GM12872 (cell line): ENCODE results near the gene FLNA.

Experiments used
- TF ChIP-seq, protein P1 (sequence below): IDR thresholded peaks from 3 replicates; pipeline ENCODE4 v1.5.1; 2011; ENCODE audit warnings: low read depth, mild to moderate bottlenecking, low read length, moderate library complexity; ENCODE audit not compliant: insufficient read depth

FLNA gene, protein sequence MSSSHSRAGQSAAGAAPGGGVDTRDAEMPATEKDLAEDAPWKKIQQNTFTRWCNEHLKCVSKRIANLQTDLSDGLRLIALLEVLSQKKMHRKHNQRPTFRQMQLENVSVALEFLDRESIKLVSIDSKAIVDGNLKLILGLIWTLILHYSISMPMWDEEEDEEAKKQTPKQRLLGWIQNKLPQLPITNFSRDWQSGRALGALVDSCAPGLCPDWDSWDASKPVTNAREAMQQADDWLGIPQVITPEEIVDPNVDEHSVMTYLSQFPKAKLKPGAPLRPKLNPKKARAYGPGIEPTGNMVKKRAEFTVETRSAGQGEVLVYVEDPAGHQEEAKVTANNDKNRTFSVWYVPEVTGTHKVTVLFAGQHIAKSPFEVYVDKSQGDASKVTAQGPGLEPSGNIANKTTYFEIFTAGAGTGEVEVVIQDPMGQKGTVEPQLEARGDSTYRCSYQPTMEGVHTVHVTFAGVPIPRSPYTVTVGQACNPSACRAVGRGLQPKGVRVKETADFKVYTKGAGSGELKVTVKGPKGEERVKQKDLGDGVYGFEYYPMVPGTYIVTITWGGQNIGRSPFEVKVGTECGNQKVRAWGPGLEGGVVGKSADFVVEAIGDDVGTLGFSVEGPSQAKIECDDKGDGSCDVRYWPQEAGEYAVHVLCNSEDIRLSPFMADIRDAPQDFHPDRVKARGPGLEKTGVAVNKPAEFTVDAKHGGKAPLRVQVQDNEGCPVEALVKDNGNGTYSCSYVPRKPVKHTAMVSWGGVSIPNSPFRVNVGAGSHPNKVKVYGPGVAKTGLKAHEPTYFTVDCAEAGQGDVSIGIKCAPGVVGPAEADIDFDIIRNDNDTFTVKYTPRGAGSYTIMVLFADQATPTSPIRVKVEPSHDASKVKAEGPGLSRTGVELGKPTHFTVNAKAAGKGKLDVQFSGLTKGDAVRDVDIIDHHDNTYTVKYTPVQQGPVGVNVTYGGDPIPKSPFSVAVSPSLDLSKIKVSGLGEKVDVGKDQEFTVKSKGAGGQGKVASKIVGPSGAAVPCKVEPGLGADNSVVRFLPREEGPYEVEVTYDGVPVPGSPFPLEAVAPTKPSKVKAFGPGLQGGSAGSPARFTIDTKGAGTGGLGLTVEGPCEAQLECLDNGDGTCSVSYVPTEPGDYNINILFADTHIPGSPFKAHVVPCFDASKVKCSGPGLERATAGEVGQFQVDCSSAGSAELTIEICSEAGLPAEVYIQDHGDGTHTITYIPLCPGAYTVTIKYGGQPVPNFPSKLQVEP (N-terminal part only)

DNA sequence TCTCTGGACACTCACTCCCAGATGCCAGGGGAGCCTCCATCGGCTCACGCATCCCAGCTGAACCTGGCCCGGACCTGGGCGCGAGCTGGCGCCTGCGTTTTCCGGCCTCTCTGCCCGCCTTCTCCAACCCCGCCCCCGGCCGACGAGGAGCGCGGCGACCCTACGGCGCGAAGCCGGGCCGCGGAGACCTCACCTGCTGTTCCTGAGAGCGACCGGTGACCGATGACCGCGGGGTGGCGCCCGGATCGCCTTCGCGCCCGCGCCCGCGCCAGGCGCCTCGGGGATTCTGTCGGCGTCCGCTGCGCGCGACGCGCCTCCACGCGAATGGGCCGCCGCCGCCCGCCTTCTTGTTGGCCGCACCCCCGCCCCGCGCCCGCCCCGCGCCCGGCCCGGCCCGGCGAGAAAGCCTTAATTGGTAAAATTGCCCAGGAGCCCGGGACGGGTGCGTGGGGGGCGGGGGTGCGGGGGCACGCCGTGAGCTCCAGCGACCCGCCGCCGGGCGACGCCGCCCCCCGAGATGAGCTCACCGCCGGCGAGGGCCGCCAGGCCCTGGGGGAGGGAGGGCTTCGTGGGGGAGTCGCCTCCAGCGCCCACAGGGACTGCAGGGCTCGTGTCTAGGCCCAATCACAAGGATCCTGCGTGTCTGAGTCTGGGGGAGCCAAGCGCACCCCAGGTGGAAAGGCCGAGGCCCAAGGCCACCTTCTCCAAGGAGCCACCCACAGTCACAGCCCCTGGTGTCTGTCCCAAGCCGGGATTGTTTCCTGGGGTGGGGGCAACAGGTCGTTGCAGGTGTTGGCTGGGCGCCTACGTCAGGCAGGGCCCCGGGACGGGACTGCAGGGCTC is at the start of gene FLNA:
TSS of gene FLNA (minus strand) at position 322 of the 843 bp plus-strand sequence. CDS start 3,389 bp downstream, outside the sequence.
- TF ChIP-seq, protein P1, sequence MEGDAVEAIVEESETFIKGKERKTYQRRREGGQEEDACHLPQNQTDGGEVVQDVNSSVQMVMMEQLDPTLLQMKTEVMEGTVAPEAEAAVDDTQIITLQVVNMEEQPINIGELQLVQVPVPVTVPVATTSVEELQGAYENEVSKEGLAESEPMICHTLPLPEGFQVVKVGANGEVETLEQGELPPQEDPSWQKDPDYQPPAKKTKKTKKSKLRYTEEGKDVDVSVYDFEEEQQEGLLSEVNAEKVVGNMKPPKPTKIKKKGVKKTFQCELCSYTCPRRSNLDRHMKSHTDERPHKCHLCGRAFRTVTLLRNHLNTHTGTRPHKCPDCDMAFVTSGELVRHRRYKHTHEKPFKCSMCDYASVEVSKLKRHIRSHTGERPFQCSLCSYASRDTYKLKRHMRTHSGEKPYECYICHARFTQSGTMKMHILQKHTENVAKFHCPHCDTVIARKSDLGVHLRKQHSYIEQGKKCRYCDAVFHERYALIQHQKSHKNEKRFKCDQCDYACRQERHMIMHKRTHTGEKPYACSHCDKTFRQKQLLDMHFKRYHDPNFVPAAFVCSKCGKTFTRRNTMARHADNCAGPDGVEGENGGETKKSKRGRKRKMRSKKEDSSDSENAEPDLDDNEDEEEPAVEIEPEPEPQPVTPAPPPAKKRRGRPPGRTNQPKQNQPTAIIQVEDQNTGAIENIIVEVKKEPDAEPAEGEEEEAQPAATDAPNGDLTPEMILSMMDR, result 0 out of 3 replicates have a peak, but pooled peaks have one; percentile 16

DNA sequence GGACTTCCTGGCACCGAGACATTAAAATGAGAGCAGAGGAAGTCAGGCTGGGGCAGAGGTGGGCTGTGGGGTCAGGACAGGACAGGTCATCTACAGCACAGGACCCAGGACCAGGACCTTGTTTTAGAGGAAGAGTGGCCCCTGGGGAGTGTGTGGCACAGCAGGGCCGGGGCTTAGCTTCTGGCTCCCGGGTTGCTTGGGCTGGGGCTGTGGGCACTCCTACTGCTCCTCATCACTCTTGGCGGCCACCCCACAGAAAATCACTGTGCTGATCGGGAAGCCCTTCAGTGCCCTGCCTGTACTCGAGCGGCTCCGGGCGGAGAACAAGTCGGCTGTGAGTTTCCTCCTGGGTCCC is 45.9 kb upstream of the FLNA start:
- TF ChIP-seq, protein P1, result no peak

DNA sequence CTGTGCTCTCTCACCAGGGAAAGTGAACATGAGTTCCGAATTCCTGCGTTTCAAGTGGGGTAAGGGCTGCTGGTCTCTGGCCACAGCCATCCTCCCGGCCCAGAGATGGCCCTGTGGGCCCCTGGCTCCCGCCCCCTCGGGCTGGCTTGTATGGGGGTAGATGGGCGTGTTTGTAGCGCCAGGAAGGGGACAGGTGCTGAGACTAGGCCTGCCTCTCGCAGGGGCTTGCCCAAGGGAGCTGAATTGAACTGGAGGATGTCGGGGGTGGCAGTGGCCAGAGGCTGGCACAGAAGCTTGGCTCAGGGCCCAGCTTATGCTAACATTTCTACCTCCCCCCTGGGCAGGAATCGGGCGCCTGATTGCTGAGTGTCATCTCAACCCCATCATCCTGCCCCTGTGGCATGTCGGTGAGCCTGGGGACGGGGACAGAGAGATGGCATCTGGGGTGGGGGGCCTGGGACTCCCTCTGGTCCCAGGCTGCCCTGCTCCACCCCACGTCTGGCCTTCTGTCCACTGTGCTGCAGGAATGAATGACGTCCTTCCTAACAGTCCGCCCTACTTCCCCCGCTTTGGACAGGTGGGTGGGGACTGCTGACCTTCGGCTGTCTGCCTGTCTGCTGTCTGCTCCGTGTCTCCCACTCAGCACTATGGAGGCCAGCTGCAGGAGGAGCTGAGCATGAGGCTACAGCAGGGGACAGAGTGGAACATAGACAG is 45.4 kb upstream of the FLNA start:
- TF ChIP-seq, protein P1, result no peak

DNA sequence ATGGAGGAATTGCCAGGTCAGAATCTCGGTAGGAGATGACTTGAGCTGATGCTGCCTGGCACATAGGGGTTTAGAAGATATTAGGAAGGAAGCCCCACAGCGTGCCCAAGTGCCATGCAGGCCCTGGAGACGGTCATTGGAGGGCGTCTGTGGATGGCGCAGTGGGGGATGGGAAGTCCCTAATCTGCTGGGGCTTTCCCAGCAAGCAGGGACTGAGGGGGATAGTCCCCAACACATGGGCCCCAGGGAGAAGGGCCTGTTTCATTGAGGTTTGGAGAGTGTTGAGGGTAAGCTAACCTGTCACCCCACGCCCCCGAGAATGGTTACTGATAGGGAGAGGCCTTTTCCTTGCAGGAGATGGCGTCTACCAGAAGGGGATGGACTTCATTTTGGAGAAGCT is 44.8 kb upstream of the FLNA start:
- TF ChIP-seq, protein P1, result no peak

DNA sequence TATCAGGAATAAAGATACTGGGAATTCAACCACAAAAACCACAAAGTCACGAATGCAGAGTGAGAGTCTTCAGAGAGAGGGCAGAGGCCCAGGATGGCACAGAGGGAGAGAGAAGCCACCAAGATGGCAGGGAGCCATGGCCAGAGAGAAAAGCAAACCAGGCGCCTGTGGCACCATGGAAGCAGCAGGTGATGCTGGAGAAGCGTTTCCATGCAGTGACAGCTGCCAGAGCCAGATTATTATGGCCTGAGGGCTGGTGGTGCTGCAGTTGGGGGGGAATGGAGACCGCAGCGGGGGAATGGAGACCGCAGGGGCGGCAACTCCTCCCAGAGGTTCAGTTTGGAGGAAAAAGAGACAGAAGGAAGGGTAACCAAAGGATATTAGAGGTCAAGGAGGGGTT is 42.7 kb upstream of the FLNA start:
- TF ChIP-seq, protein P1, result no peak

DNA sequence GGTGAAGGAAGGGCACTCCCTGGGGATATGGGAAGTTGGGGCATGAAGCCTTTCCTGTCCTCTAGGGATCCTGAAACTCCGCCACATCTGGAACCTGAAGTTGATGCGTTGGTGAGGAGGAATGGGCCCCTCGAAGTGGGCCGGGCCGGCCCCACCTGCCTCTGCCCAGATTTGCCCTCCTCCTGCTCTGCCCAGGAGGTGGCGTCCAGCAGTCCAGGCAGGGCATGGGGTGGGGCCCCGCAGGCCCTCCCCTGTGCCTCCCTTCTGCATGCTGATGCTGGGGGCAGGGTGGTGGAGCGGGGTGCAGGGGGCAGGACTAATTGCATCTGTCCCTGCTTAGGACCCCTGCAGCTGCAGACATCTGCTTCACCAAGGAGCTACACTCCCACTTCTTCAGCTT is 38.7 kb upstream of the FLNA start:
- TF ChIP-seq, protein P1, result no peak
